Purkinje cell (primary cell): Measurements from ENCODE around the gene AMPD2. TPM values are rescaled to one million over a fixed set of nuclear protein-coding genes. Genes with fewer than 3 reads are reported as not detected.

Source experiments
- polyA plus RNA-seq: library from polyadenylated mRNA; unstranded; fragments of >200 nt; fragmentation: Nextera tagmentation; gene quantifications from 2 replicates; pipeline ENCODE4 v1.2.1, GENCODE V29; 2014

The AMPD2 gene
- polyA plus RNA-seq: 22.1 and 37.9 TPM in 2 replicates

GRCh38 chr1:109619576-109620400 is at the start of gene AMPD2, which contains the start of gene GNAT2:
AMPD2 (plus strand) TSS chr1:109619837; CDS start chr1:109621176, 1,339 bp downstream.
GNAT2 (minus strand) TSS chr1:109619616; CDS start chr1:109612870, 6,746 bp downstream.

GRCh38 chr1:109655615-109656519 is 36.2 kb downstream of the AMPD2 start, which contains the start of gene GSTM4:
GSTM4 (plus strand) TSS chr1:109656099; CDS start chr1:109656390, 291 bp downstream.

GRCh38 chr1:109667452-109668122 is 48.0 kb downstream of the AMPD2 start, which contains the start of gene GSTM2:
GSTM2 (plus strand) TSS chr1:109668057; CDS start chr1:109668116, 59 bp downstream.

Other genes with a start within 250 kb of the AMPD2 start
- gene SORT1, start 221.9 kb upstream of the AMPD2 start, polyA plus RNA-seq: 7.4 and 14.4 TPM in 2 replicates
- gene PSMA5, start 193.4 kb upstream of the AMPD2 start, polyA plus RNA-seq: 103 and 114 TPM in 2 replicates
- not detected in 2 replicates for gene SYPL2, start 153.3 kb upstream of the AMPD2 start, polyA plus RNA-seq
- gene ATXN7L2, start 135.9 kb upstream of the AMPD2 start, polyA plus RNA-seq: 1.8 TPM in 1 of 2 replicates, not detected in the other
- 1.6 and 4.2 TPM in 2 replicates for gene CYB561D1, start 125.7 kb upstream of the AMPD2 start, polyA plus RNA-seq
- 36.7 and 50.3 TPM in 2 replicates for gene AMIGO1, start 110.1 kb upstream of the AMPD2 start, polyA plus RNA-seq
- 14.8 and 15.2 TPM in 2 replicates for gene GPR61, start 80.0 kb upstream of the AMPD2 start, polyA plus RNA-seq
- 2.2 and 3.8 TPM in 2 replicates for gene GNAI3, start 71.2 kb upstream of the AMPD2 start, polyA plus RNA-seq
- not detected in 2 replicates for gene GNAT2, start 221 bp upstream of the AMPD2 start, polyA plus RNA-seq
- gene GSTM4, start 36.3 kb downstream of the AMPD2 start, polyA plus RNA-seq: 30.7 and 36.0 TPM in 2 replicates
- 87.9 and 100 TPM in 2 replicates for gene GSTM2, start 48.2 kb downstream of the AMPD2 start, polyA plus RNA-seq
- 17.9 and 26.0 TPM in 2 replicates for gene GSTM1, start 68.0 kb downstream of the AMPD2 start, polyA plus RNA-seq
- gene GSTM5, start 92.4 kb downstream of the AMPD2 start, polyA plus RNA-seq: 13.3 and 30.1 TPM in 2 replicates
- 357 and 497 TPM in 2 replicates for gene GSTM3, start 121.2 kb downstream of the AMPD2 start, polyA plus RNA-seq
- not detected in 2 replicates for gene EPS8L3, start 144.1 kb downstream of the AMPD2 start, polyA plus RNA-seq